Measurements from ENCODE around the gene MRPL51.

The MRPL51 gene

GRCh38 chr12:6461401-6462233, 31.4 kb downstream of the MRPL51 start:
- DNase-seq (ENCODE audit: low spot score), result no peak

- DNase-seq (ENCODE audit: low spot score), result no peak
Measured at GRCh38 chr12:6460751-6461371, 32.2 kb downstream of the MRPL51 start.

- DNase-seq (ENCODE audit: low spot score), result no peak
Measured at GRCh38 chr12:6459004-6459337, 34.1 kb downstream of the MRPL51 start.

- no peak for DNase-seq (ENCODE audit: low spot score)
Measured at GRCh38 chr12:6458281-6459003, 34.6 kb downstream of the MRPL51 start.

- DNase-seq (ENCODE audit: low spot score), result no peak
Measured at GRCh38 chr12:6457220-6457945, 35.7 kb downstream of the MRPL51 start.

GRCh38 chr12:6452944-6453630, 40.0 kb downstream of the MRPL51 start:
- peak; percentile 56 for DNase-seq (ENCODE audit: low spot score)

GRCh38 chr12:6452245-6452943, 40.7 kb downstream of the MRPL51 start:
- DNase-seq (ENCODE audit: low spot score), result no peak

GRCh38 chr12:6451348-6452244, 41.5 kb downstream of the MRPL51 start, which contains the start of gene TAPBPL:
Gene TAPBPL (plus strand): TSS chr12:6452042. CDS start chr12:6452249, 207 bp downstream.
- DNase-seq (ENCODE audit: low spot score), result peak; percentile 94

GRCh38 chr12:6450869-6451347, 42.2 kb downstream of the MRPL51 start:
- DNase-seq (ENCODE audit: low spot score), result peak; percentile 20

- DNase-seq (ENCODE audit: low spot score), result no peak
Measured at GRCh38 chr12:6450091-6450868, 42.8 kb downstream of the MRPL51 start.

- DNase-seq (ENCODE audit: low spot score), result no peak
Measured at GRCh38 chr12:6444704-6445688, 48.1 kb downstream of the MRPL51 start, which contains the start of gene CD27. Gene CD27 (plus strand): TSS chr12:6444955. CDS start chr12:6445096, 141 bp downstream.

GRCh38 chr12:6444031-6444430, 49.0 kb downstream of the MRPL51 start:
- no peak for DNase-seq (ENCODE audit: low spot score)

- DNase-seq (ENCODE audit: low spot score), result no peak
Measured at GRCh38 chr12:6443361-6443983, 49.6 kb downstream of the MRPL51 start.

- DNase-seq (ENCODE audit: low spot score), result no peak
Measured at GRCh38 chr12:6442836-6443235, 50.2 kb downstream of the MRPL51 start.

Data from AG20443 (cell line).